NCI-H748 treated with DMSO at 0.1 percent for 48 hours (cell line): ENCODE data around the gene SLC43A3.
"Not testable (repeated sequence)": the region's sequence is repeated elsewhere in the genome, so short reads cannot be mapped to it uniquely, and the experiment has no call there.

Source experiments
- DNase-seq: peaks from one replicate; lab custom pipeline; 2025; lab: John Stamatoyannopoulos, UW

SLC43A3 gene

DNA sequence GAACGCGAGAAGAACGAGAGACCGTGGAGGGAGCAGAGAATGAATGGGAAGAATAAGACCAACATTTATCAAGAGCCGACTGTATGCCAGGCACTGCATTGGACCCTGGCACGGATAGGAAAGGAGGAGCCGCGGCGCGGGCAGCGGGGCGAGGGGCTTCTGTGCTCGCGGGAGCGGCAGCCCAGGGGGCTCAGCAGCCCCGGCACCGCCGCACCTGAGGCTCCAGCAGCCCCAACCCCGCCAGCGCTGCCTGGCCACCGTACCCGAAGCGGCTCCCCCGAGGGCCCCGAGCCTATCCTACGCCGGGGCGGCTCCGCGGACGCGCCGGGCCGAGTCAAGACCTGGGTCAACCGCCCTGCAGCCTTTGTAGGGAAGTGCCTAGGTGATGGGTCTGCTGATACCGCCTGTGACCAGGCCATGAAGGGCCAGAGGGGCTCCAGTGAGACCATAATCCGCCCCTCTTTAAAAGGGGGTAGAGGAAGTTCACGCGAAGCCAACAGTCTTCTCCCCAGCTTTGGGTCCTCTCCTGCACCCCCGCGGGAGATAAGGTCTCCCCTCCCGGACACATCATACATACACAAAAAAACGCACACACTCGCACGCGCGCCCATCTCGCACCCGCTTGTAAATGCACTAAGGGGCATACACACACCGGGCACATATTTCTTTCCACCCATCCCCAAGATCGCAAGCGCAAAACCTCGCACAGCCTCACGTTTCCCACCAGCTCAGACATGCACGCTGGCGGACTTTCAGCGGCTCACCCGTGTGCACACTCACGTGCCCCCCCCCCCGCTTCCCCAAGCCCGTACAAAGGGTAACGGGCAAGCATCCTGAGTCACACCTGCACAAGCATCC is 32.5 kb upstream of the SLC43A3 start:
- DNase-seq, result peak; percentile 35

DNA sequence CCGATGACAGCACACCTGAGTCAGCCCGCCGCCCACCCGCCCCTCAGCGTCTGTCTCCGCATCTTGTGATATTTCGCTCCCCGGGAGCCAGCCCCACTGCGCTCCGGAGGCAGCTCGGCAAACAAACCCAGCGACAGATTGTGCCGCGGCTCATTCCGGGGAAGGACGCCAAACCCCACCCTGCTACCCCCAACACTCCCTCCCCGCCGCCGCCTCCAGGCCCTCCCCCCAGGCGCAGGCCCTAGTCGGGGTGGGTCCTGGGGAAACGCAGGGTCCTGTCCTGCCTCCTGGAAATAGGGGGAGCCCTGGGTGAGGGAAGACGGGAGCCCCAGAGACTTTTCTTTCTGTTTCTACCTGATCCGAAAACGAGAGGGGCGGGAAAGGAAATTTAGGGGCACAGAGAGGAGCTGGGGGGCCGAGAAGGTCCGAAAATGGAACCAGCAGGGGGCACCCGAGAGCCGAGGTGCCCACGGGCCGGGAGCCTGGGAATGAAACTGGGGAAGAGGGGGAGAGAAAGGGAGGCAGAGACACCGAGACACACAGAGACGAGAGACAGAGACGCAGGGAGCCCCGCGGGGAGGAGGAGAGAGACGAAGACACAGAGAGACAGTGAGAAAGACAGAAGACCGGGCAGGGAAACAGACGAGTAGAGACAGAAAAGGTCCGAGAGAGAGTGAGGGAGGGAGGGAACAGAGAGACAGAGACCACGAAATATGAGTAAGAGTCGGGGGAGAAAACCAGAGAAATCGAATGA is 31.7 kb upstream of the SLC43A3 start:
- DNase-seq, result peak; percentile 26

DNA sequence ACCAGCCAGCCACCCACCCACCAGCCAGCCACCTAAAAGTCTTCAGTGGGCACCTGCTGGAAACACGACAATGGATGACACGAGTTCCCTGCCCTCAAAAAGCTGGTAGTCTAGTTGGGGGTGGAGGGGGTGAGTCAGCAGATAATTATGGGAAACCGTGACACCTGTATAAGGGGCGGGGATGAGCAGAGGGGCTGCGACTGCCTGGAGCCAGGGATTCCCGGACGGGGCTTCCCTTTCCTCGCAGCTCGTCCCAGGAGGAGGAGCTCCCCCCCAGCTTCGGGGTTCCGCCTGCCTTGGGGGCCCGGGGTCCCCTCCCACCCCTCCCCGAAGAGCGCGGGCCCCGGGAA is 31.1 kb upstream of the SLC43A3 start:
- peak; percentile 4 for DNase-seq

DNA sequence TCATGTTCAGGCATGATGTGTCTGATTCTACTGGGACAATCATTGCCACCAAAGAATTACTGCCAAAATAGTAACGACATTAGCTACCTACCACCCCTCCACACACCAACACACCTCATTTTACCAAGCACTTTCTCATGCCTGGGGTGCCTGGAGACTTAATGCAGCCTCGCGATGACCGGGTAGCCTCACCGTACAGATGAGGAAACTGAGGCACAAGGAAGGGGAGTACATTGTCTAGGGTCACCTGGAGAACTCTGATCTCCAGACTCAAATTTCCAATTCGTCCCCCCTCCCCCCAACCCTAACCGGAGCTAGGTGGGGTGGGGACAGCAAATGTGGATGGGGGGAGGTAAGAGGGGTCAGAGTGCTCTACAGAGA is 30.7 kb upstream of the SLC43A3 start:
- DNase-seq, result no peak

DNA sequence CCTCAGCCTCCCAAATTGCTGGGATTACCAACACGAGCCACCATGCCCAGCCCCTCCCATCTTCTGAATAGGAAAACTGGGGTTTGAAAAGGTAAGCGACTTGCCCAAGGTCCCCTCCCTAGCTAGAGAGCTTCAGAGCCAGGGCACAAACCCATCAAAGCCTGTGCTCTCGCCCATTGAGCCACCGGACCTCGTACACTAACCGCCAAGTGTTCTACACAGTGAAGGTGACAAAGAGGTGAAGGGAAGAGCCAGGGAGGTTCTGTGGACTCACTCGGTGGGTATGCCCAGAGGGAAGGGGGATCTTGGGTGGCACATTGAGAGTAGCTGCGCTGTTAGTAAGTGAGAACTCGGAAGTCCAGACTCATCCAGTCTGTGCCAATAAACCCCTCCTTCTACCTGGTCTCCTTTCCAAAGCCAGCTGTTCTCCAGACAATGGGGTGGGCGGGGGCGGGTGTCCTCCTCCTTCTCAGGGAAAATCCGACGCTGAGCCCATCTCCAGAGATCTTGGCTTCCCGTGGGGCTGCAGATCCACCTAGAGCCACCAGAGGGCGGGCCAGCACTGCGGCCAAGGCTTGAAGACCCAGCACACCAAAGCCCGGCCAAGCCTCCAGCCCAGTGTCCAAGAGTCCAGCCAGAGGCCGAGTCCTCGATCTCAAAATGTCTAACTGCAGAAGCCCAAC is 30.2 kb upstream of the SLC43A3 start:
- peak; percentile 64 for DNase-seq

DNA sequence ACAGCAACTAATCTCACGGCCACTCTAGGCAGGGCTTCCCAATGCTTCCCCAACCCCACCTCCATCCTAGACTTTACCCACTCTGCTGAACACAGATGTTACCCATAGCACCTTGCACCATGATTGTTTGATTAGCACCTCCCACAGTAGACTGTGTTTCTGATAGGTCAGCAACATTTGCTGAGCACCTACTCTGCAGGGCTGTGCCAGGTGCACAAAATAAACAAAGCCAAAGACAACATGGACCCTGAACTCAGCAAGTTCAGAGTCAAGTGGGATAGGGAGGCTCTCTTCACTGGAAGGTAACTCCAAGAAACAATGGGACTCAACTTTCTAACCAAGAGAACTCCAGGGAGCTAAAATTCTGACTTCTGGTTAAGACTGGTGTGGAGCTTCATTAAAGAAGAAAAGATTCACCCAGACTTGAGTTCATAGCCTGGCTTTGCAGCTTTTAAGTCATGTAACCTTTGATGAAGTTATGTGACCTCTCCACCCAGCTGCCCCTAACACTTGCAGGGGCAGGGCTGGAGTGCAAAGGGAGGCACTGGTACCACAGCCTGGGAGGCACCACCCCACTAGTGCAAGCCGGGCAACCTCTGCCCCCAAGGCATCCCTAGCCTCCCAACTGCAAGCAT is 26.7 kb upstream of the SLC43A3 start:
- DNase-seq, result no peak

DNA sequence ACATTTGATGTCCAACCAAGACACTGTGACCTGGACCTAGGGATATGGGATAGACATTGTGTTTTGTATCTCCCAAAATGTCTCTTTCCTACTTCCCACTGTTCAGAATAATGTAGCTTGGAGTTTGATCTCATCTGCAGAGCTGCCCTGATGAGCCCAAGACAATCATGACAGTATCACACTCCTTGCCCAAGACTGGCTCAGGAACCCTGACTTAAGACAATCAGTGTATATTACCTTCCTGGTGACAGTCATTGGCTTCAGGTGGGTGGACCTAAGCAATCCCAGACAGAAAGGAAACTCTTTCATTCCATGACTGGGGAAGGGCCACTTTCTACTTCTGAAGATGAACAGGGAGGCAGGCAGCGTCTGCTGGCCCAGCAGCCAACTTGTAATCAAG is 19.1 kb upstream of the SLC43A3 start:
- no peak for DNase-seq

DNA sequence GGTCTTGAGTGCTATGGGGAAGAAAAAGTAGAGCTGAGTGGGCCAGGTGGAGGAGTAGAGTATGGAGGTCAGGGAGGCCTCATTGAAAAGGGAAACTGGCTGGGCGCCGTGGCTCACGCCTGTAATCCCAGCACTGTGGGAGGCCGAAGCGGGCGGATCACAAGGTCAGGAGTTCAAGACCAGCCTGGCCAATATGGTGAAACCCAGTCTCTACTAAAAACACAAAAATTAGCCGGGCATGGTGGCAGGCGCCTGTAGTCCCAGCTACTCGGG is 18.1 kb upstream of the SLC43A3 start:
- not testable (repeated sequence) for DNase-seq

DNA sequence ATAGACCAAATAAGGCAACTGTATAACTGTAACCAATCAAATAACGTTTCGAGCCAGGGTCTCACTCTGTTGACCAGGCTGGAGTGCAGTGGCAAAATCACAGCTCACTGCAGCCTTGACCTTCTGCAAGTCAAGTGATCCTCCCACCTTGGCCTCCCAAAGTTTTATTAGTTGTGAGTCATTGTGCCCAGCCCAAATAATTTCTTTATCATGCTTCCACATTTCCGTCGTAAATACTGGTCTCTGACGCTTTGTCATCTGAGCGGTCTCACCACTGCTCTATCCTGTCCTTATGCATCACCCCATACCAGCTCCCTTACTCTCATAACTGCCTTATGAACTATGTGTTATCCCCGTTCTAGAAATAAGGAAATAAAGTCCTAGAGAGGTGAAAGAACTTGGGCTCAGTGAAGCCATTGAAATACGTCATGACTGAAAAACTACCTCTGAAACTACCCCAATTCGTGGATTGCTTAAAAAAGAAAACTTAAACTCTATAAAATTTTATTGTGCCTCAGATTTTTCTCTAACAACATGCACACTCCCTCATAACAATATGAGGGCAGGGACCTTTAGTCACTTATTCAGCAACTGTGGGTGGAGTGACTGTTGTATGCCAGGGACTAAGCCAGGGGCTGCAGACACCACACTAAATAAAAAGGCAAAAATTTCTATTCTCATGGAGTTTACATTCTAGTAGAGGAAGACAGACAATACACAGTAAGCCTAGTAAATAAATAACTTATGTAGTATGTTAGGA is 17.6 kb upstream of the SLC43A3 start:
- no peak for DNase-seq

DNA sequence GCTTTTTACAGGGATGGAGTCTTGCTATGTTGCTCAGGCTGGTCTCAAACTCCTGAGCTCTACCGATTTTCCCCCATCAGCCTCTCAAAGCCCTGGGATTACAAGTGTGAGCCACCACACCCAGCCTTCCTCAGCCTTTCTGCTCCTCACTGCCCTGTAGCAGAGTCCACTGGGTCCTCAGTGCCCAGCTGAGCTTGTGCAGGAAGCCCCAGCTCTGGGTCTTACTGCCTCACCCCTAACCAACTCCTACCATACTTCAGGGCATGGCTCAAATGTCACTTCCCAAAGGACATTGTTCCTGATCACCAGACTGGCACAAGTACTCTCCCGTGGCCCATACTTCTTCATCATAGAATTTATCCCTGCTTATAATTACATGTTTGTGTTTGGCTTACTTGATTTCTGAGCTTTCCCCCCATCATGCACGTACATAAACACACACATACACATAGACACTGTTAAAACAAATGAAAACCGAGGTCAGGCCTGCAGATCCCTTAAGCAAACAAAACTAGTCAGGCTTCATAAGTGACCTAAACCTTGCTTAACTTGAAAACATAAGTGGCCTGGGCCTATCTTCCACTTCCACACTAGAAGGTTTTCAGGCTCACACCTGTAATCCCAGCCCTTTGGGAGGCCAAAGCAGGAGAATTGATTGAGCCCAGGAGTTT is 14.0 kb upstream of the SLC43A3 start:
- no peak for DNase-seq

DNA sequence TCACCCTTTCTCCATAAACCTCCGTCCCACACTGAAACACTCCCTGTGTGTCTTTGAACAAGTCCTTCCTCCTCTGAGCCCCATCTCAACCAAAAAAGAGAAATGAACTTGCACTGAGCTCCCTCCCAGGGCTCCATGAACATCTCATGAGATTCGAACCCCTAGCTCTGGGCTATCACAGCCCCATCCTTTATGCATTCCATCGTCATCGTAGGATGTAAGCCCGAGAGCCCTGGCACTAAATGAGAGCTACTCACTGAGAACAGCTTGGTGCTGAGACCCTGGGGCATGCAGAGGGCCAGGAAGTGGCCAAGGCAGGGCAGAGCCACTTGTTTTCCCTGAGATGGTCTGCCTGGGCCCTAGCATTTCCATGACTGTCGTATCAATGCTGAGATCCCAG is 12.9 kb upstream of the SLC43A3 start:
- no peak for DNase-seq

DNA sequence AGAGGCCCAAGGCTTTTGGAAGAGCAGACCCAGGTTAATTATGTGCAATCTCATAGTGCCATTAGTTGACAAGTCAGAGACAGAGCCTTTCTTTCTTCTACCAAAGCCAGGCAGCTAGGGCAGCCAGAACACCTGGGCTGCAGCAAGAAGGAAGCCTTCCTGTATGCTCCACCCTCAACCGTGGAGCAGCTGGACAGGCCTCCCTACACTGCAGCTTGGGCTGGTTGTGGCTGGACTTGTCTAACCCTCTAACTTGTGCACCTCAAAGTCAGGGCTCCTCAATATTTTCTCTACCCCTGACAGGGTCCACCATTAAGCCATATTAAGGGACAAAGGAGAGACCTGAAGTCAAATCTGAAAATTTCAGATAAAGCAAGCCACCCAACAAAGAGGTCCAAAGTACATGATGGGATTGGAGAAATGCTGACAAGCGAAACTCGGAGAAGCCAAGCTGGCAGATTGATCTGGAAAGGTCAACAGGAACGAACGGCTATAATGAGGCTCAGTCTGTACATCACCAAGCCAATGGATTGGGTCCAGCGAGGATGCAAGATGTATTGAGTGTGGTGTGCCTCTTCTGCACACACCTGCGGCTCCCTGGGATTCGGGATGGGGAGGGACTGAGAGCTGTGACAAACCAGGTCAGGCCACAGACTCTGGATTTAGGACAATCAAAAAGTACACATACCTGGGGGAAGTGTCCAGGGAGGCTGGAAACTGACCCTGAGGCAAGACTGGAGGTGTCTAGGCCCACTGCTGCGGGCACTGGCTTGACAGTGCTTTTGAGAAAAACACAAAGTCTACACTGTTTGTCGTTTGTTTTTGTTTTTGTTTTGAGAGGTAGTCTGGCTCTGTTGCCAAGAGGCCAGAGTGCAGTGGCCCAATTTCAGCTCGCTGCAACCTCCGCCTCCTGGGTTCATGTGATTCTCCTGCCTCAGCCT is 11.7 kb upstream of the SLC43A3 start:
- no peak for DNase-seq

DNA sequence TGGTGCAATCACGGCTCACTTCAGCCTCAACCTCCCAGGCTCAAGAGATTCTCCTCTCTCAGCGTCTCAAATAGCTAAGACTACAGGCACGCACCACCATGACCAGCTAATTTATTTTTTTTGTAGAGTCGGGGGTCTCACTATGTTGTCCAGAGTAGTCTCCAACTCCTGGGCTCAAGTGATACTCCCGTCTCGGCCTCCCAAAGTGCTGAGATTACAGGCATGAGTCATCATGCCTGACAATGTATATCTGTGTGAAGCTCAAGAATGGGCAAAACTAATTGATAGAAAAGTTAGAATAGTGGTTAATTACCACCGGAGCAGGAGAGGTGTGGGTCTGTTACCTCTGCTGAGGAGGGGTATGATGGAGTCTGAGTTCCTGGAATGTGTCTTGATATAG is 9.1 kb upstream of the SLC43A3 start:
- DNase-seq, result no peak

DNA sequence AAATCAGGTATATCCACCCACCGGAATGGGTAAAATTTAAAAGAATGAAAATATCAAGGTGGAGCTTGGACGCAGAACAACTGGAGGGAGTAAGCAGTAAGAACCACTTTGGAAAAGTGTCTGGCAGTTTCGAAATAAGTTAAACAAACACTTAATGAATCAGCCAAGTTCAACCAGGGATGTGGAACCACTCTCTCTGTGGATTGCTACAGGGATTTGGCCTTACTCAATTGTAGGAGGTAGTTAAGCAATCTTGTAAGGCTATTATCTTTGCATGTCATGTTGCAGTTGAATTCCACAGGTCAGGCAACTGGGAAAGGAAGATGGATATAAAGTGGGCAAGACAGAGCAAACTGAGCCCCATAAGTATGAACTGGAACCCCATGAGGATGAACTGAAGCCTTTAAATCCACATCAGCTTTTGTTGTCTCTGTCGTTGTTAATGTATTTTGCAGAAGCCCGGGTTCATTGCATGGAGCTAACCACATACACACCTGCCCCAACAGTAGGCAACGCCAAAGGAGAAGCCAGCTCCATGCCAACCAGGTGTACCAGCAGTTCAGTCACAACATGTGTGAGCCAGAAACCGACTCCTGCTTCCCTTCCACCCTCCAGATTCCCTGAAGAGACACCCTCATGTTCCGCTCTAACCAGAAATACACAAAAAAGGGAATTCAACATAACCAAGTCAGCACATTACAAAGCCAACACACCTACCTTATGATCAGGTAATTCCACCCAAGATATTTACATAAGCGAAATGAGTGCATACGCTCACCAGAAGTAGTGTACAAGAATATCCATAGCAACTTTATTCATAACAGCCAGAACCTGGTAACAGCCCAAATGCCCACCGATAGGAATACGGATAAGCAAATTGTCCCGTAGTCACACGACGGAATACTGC is 8.0 kb upstream of the SLC43A3 start:
- DNase-seq, result no peak

DNA sequence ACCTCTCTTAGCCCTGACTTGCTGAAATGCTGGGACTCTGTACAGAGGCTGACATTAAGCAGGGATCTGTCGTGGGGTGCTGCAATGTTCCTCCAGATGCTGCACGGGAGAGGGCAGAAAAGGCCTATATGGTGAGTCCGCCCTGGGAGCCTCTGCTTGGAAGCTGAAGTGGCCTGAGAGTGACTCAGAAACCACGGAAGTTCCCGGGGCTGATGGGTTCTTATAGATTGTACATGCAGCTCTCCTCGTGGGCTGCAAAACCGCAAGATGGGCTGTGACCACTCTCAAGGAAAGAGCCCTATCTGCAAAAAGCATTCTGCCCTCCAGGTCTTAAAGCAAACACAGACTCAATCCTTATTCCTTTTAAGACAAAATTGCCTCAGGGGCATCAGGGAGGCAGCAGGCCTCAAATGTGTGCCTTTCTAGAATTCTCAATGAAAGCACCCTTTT is 5.8 kb upstream of the SLC43A3 start:
- DNase-seq, result no peak

DNA sequence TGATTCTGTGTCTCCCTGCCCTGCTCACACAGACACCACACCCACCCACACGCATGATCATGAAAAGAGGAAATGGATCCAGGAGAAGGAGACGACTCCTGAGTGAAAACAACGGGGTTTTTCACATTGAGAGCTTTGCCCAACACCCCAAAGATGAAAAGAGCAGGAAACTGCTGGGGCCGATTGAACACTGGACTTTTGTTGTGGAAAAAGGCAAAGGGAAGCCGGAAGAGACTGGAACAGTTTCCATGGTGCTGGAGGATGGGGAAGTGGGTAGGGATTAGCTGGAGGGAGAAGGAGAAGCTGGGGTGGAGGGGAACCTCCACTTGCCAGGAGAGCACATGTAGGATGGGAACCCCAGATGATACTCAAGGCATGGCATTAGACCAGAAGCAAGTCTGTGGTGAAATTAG is 5.2 kb upstream of the SLC43A3 start:
- DNase-seq, result no peak

DNA sequence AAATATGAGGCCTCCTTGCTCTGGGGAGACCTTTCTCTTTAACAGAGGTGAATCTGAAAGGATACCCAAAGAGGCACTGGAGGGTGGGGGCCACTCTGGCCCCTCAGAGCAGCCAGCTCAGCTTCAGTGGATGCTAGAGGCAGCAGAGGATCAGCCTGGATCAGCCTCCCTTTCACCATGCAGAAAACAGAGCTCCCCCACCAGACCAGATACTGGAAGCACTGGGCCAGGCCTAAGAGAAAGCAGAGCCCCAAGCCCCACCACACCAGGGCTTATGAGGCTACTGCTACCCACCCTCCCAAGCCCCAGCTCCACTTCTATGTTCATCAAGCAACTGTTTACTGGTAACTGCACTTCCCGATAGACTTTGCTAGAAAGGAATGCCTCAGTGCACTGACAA is 4.0 kb upstream of the SLC43A3 start:
- no peak for DNase-seq

DNA sequence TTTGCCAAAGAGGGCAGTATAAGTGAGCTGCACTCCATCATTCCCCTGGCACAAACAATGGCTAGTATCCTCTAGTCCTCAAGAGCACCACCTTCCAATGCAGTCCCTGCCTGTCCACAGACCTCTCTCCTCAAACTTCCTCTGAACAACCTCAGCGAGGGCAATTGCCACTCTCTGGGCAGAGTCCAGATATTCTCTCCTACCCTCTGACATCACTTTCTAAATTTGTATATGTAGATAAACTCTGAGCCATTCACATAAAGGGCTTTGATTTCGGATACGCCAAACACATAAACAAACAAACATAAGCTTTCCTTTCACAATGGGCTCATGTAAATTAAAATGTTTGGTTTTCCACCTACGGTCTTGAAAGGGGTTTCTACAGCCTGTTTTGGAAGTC is 3.0 kb upstream of the SLC43A3 start:
- DNase-seq, result no peak

DNA sequence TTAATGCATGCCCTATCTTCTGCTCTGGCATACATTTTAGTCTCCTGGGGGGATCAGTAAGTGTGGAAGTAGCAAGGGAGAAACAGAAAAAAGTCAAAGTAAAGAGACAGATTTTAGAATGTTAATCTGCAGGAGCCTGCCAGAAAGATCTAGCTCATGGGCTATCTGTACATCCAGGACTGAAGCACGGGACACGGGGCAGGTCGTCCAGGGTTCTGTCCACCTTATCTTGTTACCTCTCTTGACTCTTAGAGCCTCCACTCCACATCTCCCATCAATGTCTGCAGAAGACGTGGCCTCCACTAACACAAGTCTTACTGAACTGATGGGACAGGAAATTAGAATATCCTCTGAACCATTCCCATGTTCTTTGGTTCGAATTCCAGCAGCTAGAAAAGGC is 1.7 kb upstream of the SLC43A3 start:
- no peak for DNase-seq
